Skeletal muscle satellite cell (primary cell): Measurements from ENCODE around the gene RPL37A.
A peak's percentile ranks its signal among the peaks of the same experiment; 100 is the strongest.
"Not testable (repeated sequence)": the region's sequence is repeated elsewhere in the genome, so short reads cannot be mapped to it uniquely, and the experiment has no call there.

ENCODE experiments used
- H3K27me3 ChIP-seq: 2 replicates; pipeline ENCODE4 v1.7.0; 2013; ENCODE audit warnings: low read length; ENCODE audit not compliant: control insufficient read depth, insufficient read depth
- H3K36me3 ChIP-seq: 2 replicates; pipeline ENCODE4 v1.7.0; 2013; ENCODE audit warnings: mild to moderate bottlenecking, control low read depth, low read length; ENCODE audit not compliant: insufficient read depth
- H3K4me1 ChIP-seq: 2 replicates; pipeline ENCODE4 v1.7.0; 2013; ENCODE audit warnings: low read length; ENCODE audit not compliant: control insufficient read depth, insufficient read depth
- H3K4me2 ChIP-seq: 2 replicates; pipeline ENCODE4 v1.7.0; 2013; ENCODE audit warnings: mild to moderate bottlenecking, low read length
- H3K4me3 ChIP-seq: 2 replicates; pipeline ENCODE4 v1.7.0; 2013; ENCODE audit warnings: low read length
- H3K9ac ChIP-seq: 2 replicates; pipeline ENCODE4 v1.7.0; 2013; ENCODE audit warnings: mild to moderate bottlenecking, low read depth, low read length, moderate library complexity
- H3K9me3 ChIP-seq: replicated peaks from 2 replicates; pipeline ENCODE4 v1.7.0; 2013; ENCODE audit warnings: mild to moderate bottlenecking, control low read depth, low read length

RPL37A gene

DNA sequence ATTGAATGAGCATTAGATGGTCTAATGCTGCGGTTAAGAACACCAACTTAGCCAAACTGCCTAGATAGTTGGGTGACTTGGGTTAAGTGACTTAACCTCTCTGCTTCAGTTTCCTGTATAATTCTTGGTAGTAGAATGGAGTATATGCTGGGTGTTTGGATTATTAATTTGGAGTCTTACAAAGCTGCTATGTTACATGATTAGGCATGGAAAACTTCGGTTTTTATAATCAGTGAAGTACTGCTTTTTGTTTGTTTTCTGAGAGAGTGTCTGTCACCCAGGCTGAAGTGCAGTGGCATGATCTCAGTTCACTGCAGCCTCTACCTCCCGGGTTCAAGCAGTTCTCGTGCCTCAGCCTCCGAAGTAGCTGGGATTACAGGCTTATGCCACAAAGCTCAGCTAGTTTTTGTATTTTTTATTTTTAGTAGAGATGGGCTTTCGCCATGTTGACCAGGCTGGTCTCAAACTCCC lies 4.5 kb downstream of the RPL37A start:
- H3K9ac ChIP-seq: no peak overlapping the region
- peaks cover 38% of the 10 kb centered on the region for H3K4me1 ChIP-seq
- H3K9me3 ChIP-seq: no peaks in the 10 kb centered on the region
- H3K4me3 ChIP-seq: no peak overlapping the region
- peak overlapping the region; percentile 11 for H3K4me2 ChIP-seq
- H3K27me3 ChIP-seq: no peaks in the 10 kb centered on the region
- peaks cover 77% of the 10 kb centered on the region for H3K36me3 ChIP-seq

DNA sequence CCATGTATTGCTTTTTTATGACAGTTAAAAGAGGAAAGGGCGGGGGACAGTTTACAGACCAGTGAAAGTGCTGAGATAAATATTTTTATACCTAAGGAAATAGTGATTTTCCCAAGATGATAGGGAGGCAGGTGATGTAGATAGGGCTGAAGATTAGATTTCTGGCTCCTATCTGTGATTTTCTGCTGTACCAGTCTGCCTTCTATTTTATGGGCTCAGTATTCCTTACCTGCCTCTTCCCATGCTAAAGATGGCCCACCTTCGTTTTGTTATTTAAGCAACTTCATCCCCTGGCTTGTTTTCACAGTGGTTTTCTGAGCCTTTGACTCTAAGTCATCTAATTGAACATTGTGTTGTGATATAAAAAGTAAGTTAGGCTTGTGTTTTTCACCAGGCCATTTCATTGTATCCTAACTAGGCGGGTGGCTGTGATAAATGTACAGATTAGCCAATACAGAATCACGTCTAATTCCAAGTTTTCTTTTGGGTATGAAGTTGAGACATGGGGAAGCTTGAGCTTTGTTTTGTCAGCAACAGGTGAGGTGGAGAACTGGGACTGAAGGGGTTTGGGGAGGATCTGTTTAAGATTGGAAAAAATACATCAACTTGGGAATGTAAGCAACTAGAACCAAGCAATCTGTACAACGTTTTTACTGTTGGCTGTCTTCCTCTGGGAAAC lies 5.2 kb downstream of the RPL37A start:
- Histone ChIP-seq H3K9ac (no peak overlapping the region), H3K4me2 (no peak overlapping the region), H3K36me3 (peaks cover 77% of the 10 kb centered on the region), H3K27me3 (no peaks in the 10 kb centered on the region), H3K4me1 (peaks cover 38% of the 10 kb centered on the region), H3K4me3 (no peak overlapping the region), H3K9me3 (no peaks in the 10 kb centered on the region)

- no peak overlapping the region for H3K9ac ChIP-seq
- no peaks in the 10 kb centered on the region for H3K9me3 ChIP-seq
- peaks cover 38% of the 10 kb centered on the region for H3K4me1 ChIP-seq
- peaks cover 72% of the 10 kb centered on the region for H3K36me3 ChIP-seq
- no peaks in the 10 kb centered on the region for H3K27me3 ChIP-seq
- H3K4me3 ChIP-seq: no peak overlapping the region
- no peak overlapping the region for H3K4me2 ChIP-seq
Observed at GRCh38 chr2:216504376-216504762, 5.7 kb downstream of the RPL37A start.

DNA sequence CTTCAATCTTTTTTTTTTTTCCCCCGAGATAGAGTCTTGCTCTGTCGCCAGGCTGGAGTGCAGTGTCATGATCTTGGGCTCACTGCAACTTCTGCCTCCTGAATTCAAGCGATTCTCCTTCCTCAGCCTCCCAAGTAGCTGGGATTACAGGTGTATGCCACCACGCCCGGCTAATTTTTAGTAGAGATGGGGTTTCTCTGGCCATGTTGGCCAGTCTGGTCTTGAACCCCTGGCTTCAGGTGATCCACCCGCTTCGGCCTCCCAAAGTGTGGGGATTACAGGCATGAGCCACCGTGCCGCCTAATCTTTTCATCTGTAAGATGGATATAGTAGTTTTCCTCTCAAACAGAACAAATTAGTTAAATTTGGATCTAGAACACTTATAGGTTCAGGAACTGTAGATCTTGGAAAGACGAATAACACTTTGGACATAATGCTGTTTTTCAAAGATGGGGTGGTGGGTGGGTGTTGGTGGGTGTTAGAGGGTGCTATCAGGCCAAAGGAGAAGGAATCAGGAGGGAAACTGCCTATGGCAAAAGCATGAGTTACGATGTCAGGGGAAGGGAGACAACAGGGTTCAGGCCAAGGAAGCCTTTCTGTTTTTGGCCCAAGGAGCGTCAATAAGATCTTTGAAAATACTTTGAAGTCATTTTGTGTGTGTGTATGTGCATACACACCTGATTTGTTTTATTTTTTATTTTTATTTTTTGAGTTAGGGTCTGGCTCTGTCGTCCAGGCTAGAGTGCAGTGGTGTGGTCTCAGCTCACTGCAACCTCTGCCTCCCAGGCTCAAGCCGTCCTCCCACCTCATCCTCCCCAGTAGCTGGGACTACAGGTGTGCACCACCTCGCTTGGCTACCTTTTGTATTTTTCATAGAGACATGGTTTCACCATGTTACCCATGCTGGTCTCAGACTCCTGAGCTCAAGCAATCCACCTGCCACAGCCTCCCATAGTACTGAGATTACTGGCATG lies 6.8 kb downstream of the RPL37A start:
- peaks cover 62% of the 10 kb centered on the region for H3K36me3 ChIP-seq
- no peak overlapping the region for H3K4me3 ChIP-seq
- H3K4me1 ChIP-seq: peaks cover 40% of the 10 kb centered on the region
- no peaks in the 10 kb centered on the region for H3K27me3 ChIP-seq
- no peaks in the 10 kb centered on the region for H3K9me3 ChIP-seq
- H3K9ac ChIP-seq: no peak overlapping the region
- no peak overlapping the region for H3K4me2 ChIP-seq

- no peaks in the 10 kb centered on the region for H3K9me3 ChIP-seq
Observed at GRCh38 chr2:216507220-216508160, 8.8 kb downstream of the RPL37A start.

DNA sequence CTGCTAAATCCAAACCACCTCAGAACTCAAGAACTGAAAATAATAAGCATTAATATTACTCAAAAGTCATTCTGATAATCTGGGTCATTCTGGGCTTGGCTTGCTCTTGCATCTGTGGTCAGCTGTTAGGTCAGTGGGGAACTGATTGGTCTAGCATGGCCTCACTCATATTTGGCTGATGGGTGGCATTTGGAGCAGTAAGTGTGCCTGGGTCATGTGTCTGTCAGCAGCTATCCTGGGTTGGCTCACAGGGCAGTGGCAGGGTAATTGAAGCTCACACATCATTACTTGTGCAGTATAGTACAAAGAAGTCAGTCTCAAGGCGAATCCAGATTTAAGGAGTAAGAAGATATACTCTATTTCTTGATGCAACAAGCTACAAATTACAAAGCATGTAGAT lies 9.6 kb downstream of the RPL37A start:
- H3K9ac ChIP-seq: no peak overlapping the region
- no peak overlapping the region for H3K4me3 ChIP-seq
- peaks cover 34% of the 10 kb centered on the region for H3K36me3 ChIP-seq
- H3K27me3 ChIP-seq: no peaks in the 10 kb centered on the region
- H3K9me3 ChIP-seq: no peaks in the 10 kb centered on the region
- peaks cover 20% of the 10 kb centered on the region for H3K4me1 ChIP-seq
- no peak overlapping the region for H3K4me2 ChIP-seq

More at GRCh38 chr2:216507220-216508160, 8.8 kb downstream of the RPL37A start:
- Histone ChIP-seq H3K4me2 (no peak overlapping the region), H3K9ac (no peak overlapping the region), H3K4me3 (no peak overlapping the region), H3K4me1 (peaks cover 27% of the 10 kb centered on the region), H3K27me3 (no peaks in the 10 kb centered on the region), H3K36me3 (peaks cover 42% of the 10 kb centered on the region)

DNA sequence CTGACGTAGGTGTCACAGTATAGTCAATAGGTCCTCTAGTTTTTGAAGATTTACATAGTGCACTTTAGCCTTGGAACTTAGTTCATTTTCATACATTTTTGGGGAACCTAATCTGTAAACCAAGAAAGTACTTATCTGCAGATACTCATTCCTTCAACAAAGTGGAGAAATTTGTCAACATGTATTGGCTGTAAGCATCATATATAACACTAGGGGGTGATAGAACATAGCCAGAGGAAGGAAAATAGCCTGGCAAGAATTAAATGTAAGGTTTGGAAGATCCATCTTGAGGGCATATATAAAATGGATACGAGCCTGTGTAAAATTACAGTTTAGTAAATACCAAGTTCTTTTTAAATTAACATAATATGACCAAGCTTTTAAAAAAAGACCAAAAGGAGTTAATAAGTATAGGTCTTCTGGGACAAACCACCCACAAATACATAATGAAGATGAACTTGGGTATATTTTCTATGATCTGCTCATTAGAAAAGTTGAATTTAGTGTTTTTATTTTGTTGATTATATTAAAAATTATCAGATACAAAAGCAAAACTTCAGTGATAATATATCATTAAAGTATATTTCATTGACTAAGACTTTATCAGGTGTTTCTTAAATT lies 18.2 kb downstream of the RPL37A start:
- no peaks in the 10 kb centered on the region for H3K27me3 ChIP-seq
- peaks cover 5% of the 10 kb centered on the region for H3K36me3 ChIP-seq
- H3K9me3 ChIP-seq: no peaks in the 10 kb centered on the region

GRCh38 chr2:216517447-216518225 lies 19.0 kb downstream of the RPL37A start:
- Histone ChIP-seq H3K4me1 (peaks cover 15% of the 10 kb centered on the region), H3K27me3 (no peaks in the 10 kb centered on the region), H3K4me2 (no peak overlapping the region), H3K9ac (no peak overlapping the region), H3K9me3 (no peaks in the 10 kb centered on the region), H3K4me3 (no peak overlapping the region), H3K36me3 (peaks cover 5% of the 10 kb centered on the region)

More for the DNA sequence above, 18.2 kb downstream of the RPL37A start:
- peaks cover 15% of the 10 kb centered on the region for H3K4me1 ChIP-seq
- H3K9ac ChIP-seq: no peak overlapping the region
- H3K4me3 ChIP-seq: no peak overlapping the region
- no peak overlapping the region for H3K4me2 ChIP-seq

DNA sequence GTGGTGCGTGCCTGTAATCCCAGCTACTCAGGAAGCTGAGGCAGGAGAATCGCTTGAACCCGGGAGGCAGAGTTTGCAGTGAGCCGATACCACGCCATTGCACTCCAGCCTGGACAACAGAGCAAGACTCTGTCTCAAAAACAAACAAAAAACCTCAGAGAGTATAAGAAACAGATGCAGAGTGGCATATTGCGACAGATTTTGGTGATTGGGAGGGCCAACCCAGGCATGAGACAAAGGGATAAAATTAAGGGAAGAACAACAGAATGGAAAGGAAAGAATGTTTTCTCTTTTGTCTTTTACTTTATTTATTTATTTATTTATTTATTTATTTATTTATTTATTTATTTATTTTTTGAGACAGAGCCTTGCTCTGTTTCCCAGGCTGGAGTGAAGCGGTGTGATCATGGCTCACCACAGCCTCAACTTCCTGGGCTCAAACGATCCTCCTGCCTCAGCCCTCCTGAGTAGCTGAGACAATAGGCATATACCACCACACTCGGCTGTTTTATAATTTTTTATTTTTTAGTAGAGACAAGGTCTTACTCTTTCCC lies 20.0 kb downstream of the RPL37A start:
- not testable (repeated sequence) for H3K4me2 ChIP-seq, H3K4me3 ChIP-seq, H3K27me3 ChIP-seq, H3K9ac ChIP-seq, H3K9me3 ChIP-seq, H3K36me3 ChIP-seq
- H3K4me1 ChIP-seq: peaks cover 15% of the 10 kb centered on the region

DNA sequence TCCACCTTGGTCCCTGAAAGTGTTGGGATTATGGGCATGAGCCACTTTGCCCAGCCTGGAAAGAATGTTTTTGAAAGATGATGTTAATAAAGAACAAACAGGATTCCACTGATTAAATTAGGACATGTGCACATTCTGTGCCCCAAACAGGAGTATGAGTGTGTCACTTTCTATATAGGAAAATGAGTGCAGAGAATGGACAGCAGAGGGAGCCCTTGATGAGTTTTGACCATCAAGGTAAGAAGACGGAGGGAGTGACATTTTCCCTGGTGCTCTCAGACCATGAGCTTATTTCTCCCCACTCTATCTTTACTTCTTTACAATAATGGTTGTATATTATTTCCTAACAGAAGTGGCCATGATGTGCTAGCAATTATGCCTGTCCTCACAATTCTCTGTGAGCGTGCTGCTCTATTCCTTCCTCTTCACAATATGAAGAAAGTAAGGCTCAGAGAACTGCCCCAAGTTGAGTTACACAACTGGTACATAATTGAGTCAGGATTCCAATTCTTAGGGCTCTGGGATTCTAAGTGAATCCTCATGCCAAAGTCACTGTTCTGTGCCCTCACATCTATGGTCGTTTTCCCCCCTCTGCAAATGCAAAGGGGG lies 20.6 kb downstream of the RPL37A start:
- H3K9ac ChIP-seq: peak overlapping the region; percentile 20
- H3K27me3 ChIP-seq: no peaks in the 10 kb centered on the region
- no peaks in the 10 kb centered on the region for H3K9me3 ChIP-seq
- H3K4me3 ChIP-seq: no peak overlapping the region
- no peak overlapping the region for H3K4me2 ChIP-seq
- peaks cover 15% of the 10 kb centered on the region for H3K4me1 ChIP-seq
- peaks cover 5% of the 10 kb centered on the region for H3K36me3 ChIP-seq
